Urothelium cell line (cell line): ENCODE results near the gene INTS14.
"Not testable (repeated sequence)": the region's sequence is repeated elsewhere in the genome, so short reads cannot be mapped to it uniquely, and the experiment has no call there.

Experiments used
- DNase-seq: peaks from one replicate; pipeline ENCODE4 v3.0.0; 2011; ENCODE audit warnings: low spot score, mixed read lengths
- FAIRE-seq: peaks from 2 replicates; lab custom pipeline; 2011; peaks lifted over from hg19 to GRCh38; lab: Jason Lieb, UNC

The INTS14 gene

GRCh38 chr15:65632780-65633375, 21.9 kb upstream of the INTS14 start:
- FAIRE-seq (no peak), DNase-seq (no peak)

GRCh38 chr15:65631503-65631902, 20.6 kb upstream of the INTS14 start:
- DNase-seq (no peak), FAIRE-seq (no peak)

- DNase-seq (no peak), FAIRE-seq (no peak)
These were observed 19.8 kb upstream of the INTS14 start for GRCh38 chr15:65630760-65631159.

GRCh38 chr15:65629548-65629947, 18.6 kb upstream of the INTS14 start:
- FAIRE-seq (no peak), DNase-seq (no peak)

GRCh38 chr15:65626856-65627255, 15.9 kb upstream of the INTS14 start:
- DNase-seq, result no peak
- no peak for FAIRE-seq

- FAIRE-seq, result no peak
- no peak for DNase-seq
These were observed 12.2 kb upstream of the INTS14 start for GRCh38 chr15:65623103-65623502.

- no peak for FAIRE-seq
- DNase-seq, result no peak
These were observed 10.7 kb upstream of the INTS14 start, which contains the start of gene SLC24A1 for GRCh38 chr15:65621638-65622037. SLC24A1 (plus strand) TSS chr15:65621938; CDS start chr15:65624081, 2,143 bp downstream.

GRCh38 chr15:65620833-65621232, 9.9 kb upstream of the INTS14 start:
- FAIRE-seq, result no peak
- DNase-seq, result no peak

- FAIRE-seq (no peak), DNase-seq (no peak)
These were observed 8.8 kb upstream of the INTS14 start for GRCh38 chr15:65619626-65620290.

- no peak for DNase-seq
- FAIRE-seq, result peak; percentile 13
These were observed 7.7 kb upstream of the INTS14 start for GRCh38 chr15:65618560-65619109.

- DNase-seq, FAIRE-seq: not testable (repeated sequence)
These were observed 5.0 kb upstream of the INTS14 start for GRCh38 chr15:65615887-65616286.

- DNase-seq (no peak), FAIRE-seq (no peak)
These were observed 2.2 kb upstream of the INTS14 start for GRCh38 chr15:65612949-65613744.

- FAIRE-seq (no peak), DNase-seq (no peak)
These were observed 1.6 kb upstream of the INTS14 start for GRCh38 chr15:65612616-65612946.

GRCh38 chr15:65611888-65612615, 1.1 kb upstream of the INTS14 start:
- DNase-seq, result peak; percentile 18
- FAIRE-seq, result no peak

GRCh38 chr15:65603559-65603958, 7.4 kb downstream of the INTS14 start:
- FAIRE-seq, result no peak
- DNase-seq, result no peak

GRCh38 chr15:65603134-65603533, 7.8 kb downstream of the INTS14 start:
- no peak for DNase-seq
- no peak for FAIRE-seq

- DNase-seq (no peak), FAIRE-seq (no peak)
These were observed 11.3 kb downstream of the INTS14 start for GRCh38 chr15:65599677-65600076.

- FAIRE-seq (no peak), DNase-seq (no peak)
These were observed 12.5 kb downstream of the INTS14 start for GRCh38 chr15:65598468-65598867.

- DNase-seq (peak; percentile 36), FAIRE-seq (no peak)
These were observed 15.0 kb downstream of the INTS14 start for GRCh38 chr15:65595960-65596359.

- FAIRE-seq, result no peak
These were observed 23.8 kb downstream of the INTS14 start for GRCh38 chr15:65587094-65587493.

GRCh38 chr15:65584241-65584640, 26.7 kb downstream of the INTS14 start:
- DNase-seq (no peak), FAIRE-seq (no peak)

More at GRCh38 chr15:65587094-65587493, 23.8 kb downstream of the INTS14 start:
- no peak for DNase-seq
